Heart left ventricle (tissue), 16 donors: ENCODE measurements around the gene BET1L. TPM values are rescaled to one million over a fixed set of nuclear protein-coding genes. Genes with fewer than 3 reads are reported as not detected.

ENCODE experiments used
- ATAC-seq, 4 donors: fragments of 200-7000 bp; cut with Tn5 transposase; one replicate each; pipeline ENCODE4 v1.9.1; 2020 to 2022; ENCODE audit warnings: moderate library complexity in 4 of 4, mild to moderate bottlenecking in 3 of 4, moderate number of reproducible peaks in 1 of 4
- DNase-seq, 5 donors: peaks; one replicate each; pipeline ENCODE4 v3.0.0-alpha.2; 2020
- H3K27ac ChIP-seq, 12 donors: fragments of 200-600 bp; sonication (generic) in 4 of 12; one replicate each; pipeline versions ENCODE4 v1.5.0 to v1.8.0; 2016 to 2022; ENCODE audit warnings: mild to moderate bottlenecking in 2 of 12
- H3K27me3 ChIP-seq, 9 donors: fragments of 200-600 bp; sonication (generic) in 2 of 9; one replicate each; pipeline versions ENCODE4 v1.5.1 to v1.8.0; 2016 to 2022; ENCODE audit warnings: mild to moderate bottlenecking in 3 of 9
- H3K36me3 ChIP-seq, 9 donors: fragments of 200-600 bp; sonication (generic) in 2 of 9; one replicate each; pipeline versions ENCODE4 v1.5.0 to v1.8.0; 2018 to 2022; ENCODE audit warnings: mild to moderate bottlenecking in 2 of 9
- H3K4me1 ChIP-seq, 12 donors: fragments of 200-600 bp; sonication (generic) in 4 of 12; one replicate each; pipeline versions ENCODE4 v1.5.0 to v1.8.0; 2016 to 2022; ENCODE audit warnings: mild to moderate bottlenecking in 3 of 12
- H3K4me3 ChIP-seq, 12 donors: fragments of 200-600 bp; sonication (generic) in 4 of 12; one replicate each; pipeline versions ENCODE4 v1.5.0 to v1.8.0; 2017 to 2022; ENCODE audit warnings: mild to moderate bottlenecking in 9 of 12, moderate library complexity in 4 of 12
- H3K9me3 ChIP-seq, 12 donors: fragments of 200-600 bp; sonication (generic) in 4 of 12; one replicate each; pipeline versions ENCODE4 v1.5.0 to v1.8.0; 2016 to 2022; ENCODE audit warnings: mild to moderate bottlenecking in 1 of 12
- CTCF ChIP-seq, 12 donors: fragments of 200-600 bp; sonication (generic) in 4 of 12; IDR thresholded peaks; one replicate each; pipeline versions ENCODE4 v1.5.0 to v1.8.0; 2018 to 2022; ENCODE audit warnings: antibody characterized with exemption in 12 of 12, mild to moderate bottlenecking in 5 of 12
- POLR2A ChIP-seq, 2 donors: fragments of 450-650 bp; IDR thresholded peaks; one replicate each; pipeline ENCODE4 v1.6.1; 2017; ENCODE audit warnings: antibody characterized with exemption in 2 of 2, mild to moderate bottlenecking in 2 of 2, moderate library complexity in 2 of 2
- WGBS, 4 donors: extraction: QIAGEN DNeasy Blood & Tissue Kit in 2 of 4; methylation state at CpG; one replicate each; pipeline versions ENCODE4 v1.1.5 to v1.1.7; 2013 to 2018; 5-methylcytosine and 5-hydroxymethylcytosine counted together
- intact Hi-C, 10 donors: fragments of 100-400 bp; cut with DNase I; formaldehyde crosslinking; loops; one replicate each; pipeline versions ENCODE4 v1.11.1 to v1.14.2; 2022
- polyA plus RNA-seq, 2 donors: library from polyadenylated mRNA; stranded (reverse); fragments of 200-250 nt; gene quantifications; one replicate each; pipeline ENCODE4 v1.2.3, GENCODE V29; 2013
- total RNA-seq, 9 donors: library from RNA; depleted of rRNA in 2 of 9; stranded (reverse); fragments of >200 nt in 2 of 9; fragmentation: NEBNext Ultra II Directional in 3 of 9; extraction: Animal tissue kit (Norgen Biotek cat#: 25700) in 3 of 9; gene quantifications; one replicate each; pipeline versions ENCODE4 v1.1.0 to v1.2.4, GENCODE V29; 2016 to 2023
- donor health status: ischemic (EF 13 %, LVEDD 7.1; RV severe dilation, severe dysfunction).
- donor health status: healthy with polysubstance abuse.
- donor health status: DM: no; HTN: yes; CAD: no.
- donor health status: DM: no; HTN: no; CAD: no.
- donor health status: ischemic (EF 25% LVEDD 6.9; RV normal size, moderate dysfunction).
- donor health status: ischemic (EF 25% LVEDD 5.7; RV mildly dilated, moderate dysfunction).
- donor health status: healthy.
- donor health status: DM: yes; HTN: yes; CAD: no.
- donor health status: ischemic (EF 35%, LVEDD 5.7; RV mildly dilated, moderate dysfunction).
- donor health status: nonischemic (EF 11% LVEDD 7.7; RV severe dilation, severe dysfunction).
- donor health status: DM: yes; HTN: yes; CAD: no.
- donor health status: PGD.
- donor health status: ischemic (EF 29% LVEDD 5.4; RV normal size, mild dysfunction).
- donor health status: nonischemic (EF 23%, LVEDD 6.1; RV moderate dilation, normal function).

BET1L gene
- total and polyA plus RNA-seq, 11 donors = 12.9 to 32.2 (median 20.9) TPM

GRCh38 chr11:202490-202889 lies 4.7 kb downstream of the BET1L start:
- Histone ChIP-seq H3K36me3 (peaks cover 0 to 56% (median 43%) of the 10 kb centered on the region in 9 donors), H3K27ac (peak overlapping the region in 1 of 12 donors; percentile 20), H3K4me3 (no peak overlapping the region), H3K4me1 (peaks cover 5 to 52% (median 18%) of the 10 kb centered on the region in 12 donors), H3K27me3 (no peaks in the 10 kb centered on the region), H3K9me3 (no peaks in the 10 kb centered on the region)
- ATAC-seq (no peak), DNase-seq (no peak)
- WGBS, 4 donors = 75 to 84% (median 81%) methylated on average over 8 of the region's 8 CpGs
- intact Hi-C loops = loop anchor here in 5 of 10 donors (5.0 to 10.0 kb wide), 6 partner anchors 92 to 312 kb away; partner anchors contain the start of genes B4GALNT4 (in 2 of the 5), IFITM5 (in 1 of the 5), PTDSS2 (in 1 of the 5) and RNH1 (in 1 of the 5)
- TF ChIP-seq CTCF (IDR thresholded peaks at IDR 0.05) = no peak
- TF ChIP-seq POLR2A (IDR thresholded peaks at IDR 0.05) = no peak

GRCh38 chr11:201966-202365 lies 5.2 kb downstream of the BET1L start:
- Histone ChIP-seq H3K27me3 (no peaks in the 10 kb centered on the region), H3K27ac (peak overlapping the region in 1 of 12 donors; percentile 20), H3K4me1 (peaks cover 5 to 52% (median 18%) of the 10 kb centered on the region in 12 donors), H3K9me3 (no peaks in the 10 kb centered on the region), H3K4me3 (no peak overlapping the region), H3K36me3 (peaks cover 0 to 56% (median 43%) of the 10 kb centered on the region in 9 donors)
- 60 to 74% (median 64%) methylated on average over 15 of the region's 15 CpGs for WGBS, 4 donors
- ATAC-seq = no peak
- intact Hi-C loops = loop anchor here in 5 of 10 donors (5.0 to 10.0 kb wide), 6 partner anchors 93 to 313 kb away; partner anchors contain the start of genes B4GALNT4 (in 2 of the 5), IFITM5 (in 1 of the 5), PTDSS2 (in 1 of the 5) and RNH1 (in 1 of the 5)
- peak in 1 of 5 donors; percentile 11 for DNase-seq
- TF ChIP-seq CTCF (IDR thresholded peaks at IDR 0.05) (no peak), POLR2A (IDR thresholded peaks at IDR 0.05) (no peak)

GRCh38 chr11:200224-201003 lies 6.8 kb downstream of the BET1L start:
- intact Hi-C loops = loop anchor here in 5 of 10 donors (5.0 to 10.0 kb wide), 6 partner anchors 94 to 314 kb away; partner anchors contain the start of genes B4GALNT4 (in 2 of the 5), IFITM5 (in 1 of the 5), PTDSS2 (in 1 of the 5) and RNH1 (in 1 of the 5)
- ATAC-seq (no peak), DNase-seq (peak in 1 of 5 donors; percentile 10)
- Histone ChIP-seq H3K36me3 (peaks cover 0 to 55% (median 40%) of the 10 kb centered on the region in 9 donors), H3K4me3 (no peak overlapping the region), H3K27ac (no peak overlapping the region), H3K27me3 (no peaks in the 10 kb centered on the region), H3K4me1 (peaks cover 0 to 39% (median 7%) of the 10 kb centered on the region in 12 donors), H3K9me3 (no peaks in the 10 kb centered on the region)
- WGBS, 4 donors = 86 to 97% (median 94%) methylated on average over 4 to 13 of the region's 13 CpGs
- TF ChIP-seq POLR2A (IDR thresholded peaks at IDR 0.05) (no peak), CTCF (IDR thresholded peaks at IDR 0.05) (no peak)

- TF ChIP-seq CTCF (IDR thresholded peaks at IDR 0.05) = no peak
- TF ChIP-seq POLR2A (IDR thresholded peaks at IDR 0.05) = no peak
- no peak overlapping the region for H3K4me3 ChIP-seq
- H3K27me3 ChIP-seq = no peaks in the 10 kb centered on the region
- ATAC-seq = peak in 1 of 4 donors; percentile 7
- intact Hi-C loops = loop anchor here in 5 of 10 donors (5.0 to 10.0 kb wide), 7 partner anchors 95 to 315 kb away; partner anchors contain the start of genes B4GALNT4 (in 2 of the 5), IFITM5 (in 1 of the 5), PTDSS2 (in 1 of the 5) and RNH1 (in 1 of the 5)
- no peak overlapping the region for H3K27ac ChIP-seq
- peaks cover 0 to 35% (median 4%) of the 10 kb centered on the region in 12 donors for H3K4me1 ChIP-seq
- no peaks in the 10 kb centered on the region for H3K9me3 ChIP-seq
- DNase-seq = peak in 2 of 5 donors; percentile 7 to 21
- H3K36me3 ChIP-seq = peaks cover 0 to 48% (median 34%) of the 10 kb centered on the region in 9 donors
- WGBS, 4 donors = 82 to 90% (median 85%) methylated on average over 8 of the region's 8 CpGs
These were observed 7.4 kb downstream of the BET1L start for GRCh38 chr11:199782-200181.
